Activated CD4-positive, alpha-beta T cell treated with anti-CD3 and anti-CD28 coated beads for 24 hours (primary cell): ENCODE data around the gene PCDH10.

ENCODE experiments used
- DNase-seq, 2 donors: peaks; one replicate each; pipeline ENCODE4 v3.0.0-alpha.2; 2020; ENCODE audit warnings: low read depth in 2 of 2

The PCDH10 gene

GRCh38 chr4:133150486-133151340 lies 1.6 kb downstream of the PCDH10 start:
- no peak for DNase-seq

DNA sequence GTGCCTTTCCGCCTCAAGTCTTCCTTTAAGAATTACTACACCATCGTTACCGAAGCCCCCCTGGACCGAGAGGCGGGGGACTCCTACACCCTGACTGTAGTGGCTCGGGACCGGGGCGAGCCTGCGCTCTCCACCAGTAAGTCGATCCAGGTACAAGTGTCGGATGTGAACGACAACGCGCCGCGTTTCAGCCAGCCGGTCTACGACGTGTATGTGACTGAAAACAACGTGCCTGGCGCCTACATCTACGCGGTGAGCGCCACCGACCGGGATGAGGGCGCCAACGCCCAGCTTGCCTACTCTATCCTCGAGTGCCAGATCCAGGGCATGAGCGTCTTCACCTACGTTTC lies 2.2 kb downstream of the PCDH10 start:
- DNase-seq, result no peak

GRCh38 chr4:133151691-133152329 lies 2.7 kb downstream of the PCDH10 start:
- no peak for DNase-seq

- DNase-seq, result no peak
These were observed 3.3 kb downstream of the PCDH10 start for GRCh38 chr4:133152330-133152821.

GRCh38 chr4:133152831-133153481 lies 3.9 kb downstream of the PCDH10 start:
- DNase-seq, result no peak

GRCh38 chr4:133154725-133155124 lies 5.6 kb downstream of the PCDH10 start:
- DNase-seq, result no peak

DNA sequence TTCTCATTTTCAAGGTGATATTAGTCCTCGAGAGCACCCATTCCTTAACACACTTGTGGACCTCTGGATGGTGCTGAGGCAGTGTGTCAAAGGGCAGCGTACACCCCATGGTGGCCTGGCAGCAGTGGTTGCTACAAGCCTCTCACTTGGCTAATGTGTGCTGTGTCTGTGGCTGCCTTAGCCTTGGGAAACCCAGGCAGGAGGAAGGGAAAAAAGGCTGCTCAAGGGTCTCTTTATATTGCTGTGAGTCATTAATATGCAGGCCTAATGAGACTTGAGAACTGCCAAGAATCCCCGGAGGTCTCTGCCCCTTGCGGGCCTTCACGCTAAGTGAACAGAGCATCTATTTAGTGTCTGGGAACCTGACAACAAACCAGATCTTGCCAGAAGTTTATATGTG lies 7.0 kb downstream of the PCDH10 start:
- DNase-seq, result no peak

DNA sequence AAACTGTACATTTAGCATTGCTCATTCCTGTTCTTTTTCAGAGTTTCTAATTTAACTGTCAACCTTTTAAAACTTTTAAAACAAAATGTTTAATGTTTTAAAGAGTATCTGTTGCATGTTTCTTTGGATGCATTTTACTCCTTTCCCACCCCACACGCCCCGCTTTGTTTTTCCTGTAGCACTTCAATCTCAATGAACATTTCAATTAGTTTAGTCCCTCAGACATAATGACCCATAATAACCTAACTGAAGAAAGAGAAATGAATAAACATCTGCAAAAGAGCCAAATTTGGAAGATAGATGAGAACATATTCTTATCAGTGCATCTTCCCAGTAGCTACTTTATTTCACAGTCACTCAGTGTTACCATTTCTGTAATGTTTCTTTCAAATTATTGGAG lies 7.5 kb downstream of the PCDH10 start:
- no peak for DNase-seq

- no peak for DNase-seq
These were observed 8.5 kb downstream of the PCDH10 start for GRCh38 chr4:133157460-133158160.

GRCh38 chr4:133160853-133161252 lies 11.8 kb downstream of the PCDH10 start:
- no peak for DNase-seq

- no peak for DNase-seq
These were observed 12.6 kb downstream of the PCDH10 start for GRCh38 chr4:133161570-133162295.

- DNase-seq, result no peak
These were observed 13.8 kb downstream of the PCDH10 start for GRCh38 chr4:133162941-133163340.

DNA sequence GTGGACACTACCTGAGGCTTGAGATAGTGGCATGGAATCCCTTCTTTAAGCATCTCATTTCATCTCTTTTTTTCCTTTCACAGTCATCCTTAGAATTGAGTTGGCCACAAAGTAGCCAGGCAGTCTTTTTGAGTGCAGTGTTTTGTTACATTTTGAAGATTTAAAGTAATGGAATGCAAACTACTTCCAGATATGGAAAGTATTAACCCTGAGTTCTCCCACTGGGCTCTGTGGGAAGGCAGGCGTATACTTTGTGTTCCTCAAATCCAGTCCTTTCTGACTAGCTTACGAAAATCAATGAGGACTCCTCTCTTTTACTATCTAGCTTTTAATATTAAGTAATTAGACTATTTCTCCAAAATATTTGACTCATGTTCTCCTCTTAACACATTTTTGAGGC lies 29.9 kb downstream of the PCDH10 start:
- DNase-seq, result no peak

- DNase-seq, result no peak
These were observed 37.1 kb downstream of the PCDH10 start for GRCh38 chr4:133186210-133186609.

DNA sequence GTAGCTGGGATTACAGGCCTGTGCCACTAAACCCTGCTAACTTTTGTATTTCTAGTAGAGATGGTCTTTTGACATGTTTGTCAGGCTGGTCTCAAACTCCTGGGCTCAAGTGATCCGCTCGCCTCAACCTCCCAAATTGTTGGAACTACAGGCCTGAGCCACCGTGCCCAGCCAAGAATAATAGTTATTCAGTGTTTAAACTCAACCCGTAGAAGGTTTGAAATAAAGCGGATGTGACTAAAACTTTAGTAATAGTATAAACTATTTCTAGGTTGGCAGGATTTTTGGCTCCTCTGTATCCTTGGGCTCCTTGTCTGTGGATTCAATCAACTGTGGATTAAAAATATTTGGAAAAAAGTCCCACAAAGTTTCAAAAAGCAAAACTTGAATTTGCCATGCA lies 37.8 kb downstream of the PCDH10 start:
- DNase-seq, result no peak

DNA sequence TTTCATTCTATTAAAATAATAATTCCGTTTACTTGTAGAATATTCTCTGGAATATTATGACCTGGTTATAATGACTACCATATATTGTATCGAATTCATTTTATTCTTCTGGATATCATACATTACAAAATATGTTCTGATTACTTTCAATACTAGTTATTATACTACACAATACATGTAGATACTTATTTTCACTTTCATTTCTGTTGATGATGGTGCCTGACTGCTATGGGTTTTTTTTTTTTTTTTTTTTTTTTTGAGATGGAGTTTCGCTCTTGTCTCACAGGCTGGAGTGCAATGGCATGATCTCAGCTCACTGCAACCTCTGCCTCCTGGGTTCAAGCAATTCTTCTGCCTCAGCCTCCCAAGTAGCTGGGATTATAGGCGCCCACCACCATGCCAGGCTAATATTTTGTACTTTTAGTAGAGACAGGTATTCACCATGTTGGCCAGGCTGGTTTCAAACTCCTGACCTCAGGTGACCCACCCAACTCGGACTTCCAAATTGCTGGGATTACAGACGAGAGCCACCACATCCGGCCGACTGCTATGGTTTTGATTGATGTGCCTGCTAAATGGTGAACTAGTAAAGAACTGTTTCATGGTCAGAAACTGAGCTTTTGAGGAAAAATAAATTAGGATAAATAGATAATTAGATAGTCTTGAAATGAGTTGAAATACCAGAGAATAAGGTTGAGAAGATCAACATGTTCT lies 39.5 kb downstream of the PCDH10 start:
- no peak for DNase-seq

DNA sequence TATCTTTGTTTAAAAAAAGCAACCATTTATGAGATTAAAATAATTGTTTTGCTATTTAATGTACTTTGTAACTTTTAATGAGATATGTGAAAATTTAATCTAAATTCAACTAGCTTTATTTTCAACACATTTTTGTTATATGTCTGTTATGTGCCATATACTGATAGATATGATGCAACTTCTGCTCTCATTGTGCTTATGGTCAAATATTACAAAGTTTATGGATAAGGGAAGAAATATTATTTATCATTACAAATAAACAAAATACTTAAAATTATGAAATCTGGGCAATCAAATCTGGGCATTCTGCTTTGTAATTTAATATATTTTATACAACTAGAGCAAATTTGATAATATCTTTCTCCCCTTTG lies 40.0 kb downstream of the PCDH10 start:
- no peak for DNase-seq

GRCh38 chr4:133190098-133190497 lies 41.0 kb downstream of the PCDH10 start:
- DNase-seq, result no peak

DNA sequence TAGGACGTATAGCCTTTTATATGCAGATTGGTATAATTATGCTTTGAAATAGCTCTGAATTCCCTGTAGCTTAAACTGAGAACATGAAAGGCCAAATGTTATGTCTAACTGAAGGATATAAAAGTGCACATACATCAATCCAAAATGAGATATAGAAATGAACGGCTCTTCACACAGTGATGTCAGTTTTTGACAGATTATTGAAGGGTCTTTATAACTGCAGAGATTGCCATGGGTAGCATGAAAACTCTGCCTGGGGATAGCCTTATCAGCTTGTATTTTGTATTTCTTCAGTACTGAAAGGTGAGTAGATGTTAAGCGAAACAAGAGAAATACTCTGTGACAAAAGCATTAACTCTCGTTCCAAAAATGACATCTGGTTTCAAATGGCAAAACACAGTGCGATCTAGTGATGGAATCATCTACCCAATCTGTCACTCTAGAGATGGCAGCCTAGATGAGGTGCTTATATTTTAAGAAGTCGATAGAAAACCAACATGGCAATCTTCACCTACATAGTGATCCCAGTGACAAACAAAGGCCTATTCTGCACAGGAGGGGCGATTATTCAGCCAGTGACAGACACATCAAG lies 59.7 kb downstream of the PCDH10 start:
- DNase-seq, result no peak

DNA sequence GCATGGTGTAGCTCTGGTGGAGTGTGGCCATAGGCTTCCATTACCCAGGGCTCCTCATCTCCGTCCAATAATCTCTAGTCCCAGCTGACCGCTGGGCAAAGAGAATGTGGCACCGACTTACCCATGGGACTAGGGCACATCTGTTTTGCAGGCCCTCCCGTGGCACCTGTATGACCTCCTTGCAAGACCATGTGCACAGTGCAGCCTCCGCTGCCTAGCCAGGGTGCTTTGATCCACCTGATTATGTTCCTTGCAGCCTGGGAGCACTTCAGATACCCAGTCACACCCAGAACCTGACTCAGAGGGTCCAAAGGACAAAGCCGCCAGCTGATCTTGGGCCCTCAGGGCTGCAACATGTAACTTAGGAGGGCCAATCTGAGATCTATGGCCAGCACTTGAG lies 84.8 kb downstream of the PCDH10 start:
- no peak for DNase-seq
